WTC11 (cell line): ENCODE data around the gene CAMTA1. TPM values are rescaled to one million over a fixed set of nuclear protein-coding genes. Genes with fewer than 3 reads are reported as not detected.

Experiments used
- ATAC-seq: fragments of 200-7000 bp; cut with Tn5 transposase; 2 replicates; pipeline ENCODE4 v1.10.0; 2021; ENCODE audit warnings: mild to moderate bottlenecking, moderate library complexity
- CTCF ChIA-PET: fragments of 300-600 bp; sonication (Branson Sonifier 250); formaldehyde crosslinking; loops from one replicate; lab custom pipeline; 2021; ENCODE audit warnings: antibody characterized with exemption; lab: Charles Lee
- POLR2A ChIA-PET: fragments of 350-600 bp; sonication (Branson Sonifier 250); formaldehyde crosslinking; loops from one replicate; lab custom pipeline; 2021; ENCODE audit warnings: antibody characterized with exemption; lab: Charles Lee
- DNase-seq: peaks from one replicate; pipeline ENCODE4 v3.0.0; 2021; ENCODE audit warnings: low spot score
- H3K27ac Mint-ChIP-seq: 2 replicates; pipeline ENCODE4 v1.8.0; 2021; ENCODE audit warnings: mixed read lengths
- H3K27me3 Mint-ChIP-seq: 2 replicates; pipeline ENCODE4 v1.8.0; 2021; ENCODE audit warnings: low read depth, mild to moderate bottlenecking, moderate library complexity, mixed read lengths
- H3K36me3 Mint-ChIP-seq: 2 replicates; pipeline ENCODE4 v1.8.0; 2021; ENCODE audit warnings: mixed read lengths
- H3K4me1 Mint-ChIP-seq: 2 replicates; pipeline ENCODE4 v1.8.0; 2022; ENCODE audit warnings: mixed read lengths
- H3K4me3 Mint-ChIP-seq: 2 replicates; pipeline ENCODE4 v1.8.0; 2021; ENCODE audit warnings: mild to moderate bottlenecking, moderate library complexity, mixed read lengths
- H3K9me3 Mint-ChIP-seq: 2 replicates; pipeline ENCODE4 v1.8.0; 2021; ENCODE audit warnings: mixed read lengths
- AR ChIP-seq: fragments of 250-450 bp; sonication (Bioruptor Pico); IDR thresholded peaks from 2 replicates; pipeline ENCODE4 v1.9.0; 2021; ENCODE audit warnings: mild to moderate bottlenecking
- ATF6 ChIP-seq: sonication (generic); formaldehyde crosslinking; IDR thresholded peaks from 2 replicates; pipeline ENCODE4 v1.8.1; 2023; ENCODE audit warnings: mild to moderate bottlenecking, missing genetic modification reagents
- CREM ChIP-seq: sonication (generic); formaldehyde crosslinking; IDR thresholded peaks from 2 replicates; pipeline ENCODE4 v1.8.1; 2022; ENCODE audit warnings: mild to moderate bottlenecking, missing genetic modification reagents, moderate library complexity
- E2F4 ChIP-seq: sonication (generic); formaldehyde crosslinking; IDR thresholded peaks from 2 replicates; pipeline ENCODE4 v1.8.1; 2022; ENCODE audit warnings: low read depth, mild to moderate bottlenecking, moderate library complexity, missing genetic modification reagents, borderline replicate concordance
- HMGA2 ChIP-seq: fragments of 250-450 bp; sonication (Bioruptor Pico); IDR thresholded peaks from 2 replicates; pipeline ENCODE4 v1.4.0; 2021; ENCODE audit warnings: mild to moderate bottlenecking, moderate library complexity
- IRF2 ChIP-seq: sonication (generic); formaldehyde crosslinking; IDR thresholded peaks from 2 replicates; pipeline ENCODE4 v1.8.0; 2022; ENCODE audit warnings: low read depth, missing genetic modification reagents, borderline replicate concordance
- JAZF1 ChIP-seq: fragments of 250-450 bp; sonication (Bioruptor Pico); IDR thresholded peaks from 2 replicates; pipeline ENCODE4 v1.9.0; 2021; ENCODE audit warnings: moderate library complexity, mild to moderate bottlenecking, inconsistent platforms
- KAT7 ChIP-seq: sonication (generic); formaldehyde crosslinking; IDR thresholded peaks from 2 replicates; pipeline ENCODE4 v1.8.1; 2023; ENCODE audit warnings: missing genetic modification reagents, mild to moderate bottlenecking, borderline replicate concordance
- NR3C1 ChIP-seq: sonication (generic); formaldehyde crosslinking; conservative IDR thresholded peaks from 2 replicates; pipeline ENCODE4 v1.8.1; 2023; ENCODE audit warnings: low read depth, mild to moderate bottlenecking, missing genetic modification reagents
- PRDM15 ChIP-seq: sonication (generic); formaldehyde crosslinking; IDR thresholded peaks from 2 replicates; pipeline ENCODE4 v1.8.0; 2022; ENCODE audit warnings: missing genetic modification reagents
- PREB ChIP-seq: sonication (generic); formaldehyde crosslinking; IDR thresholded peaks from 2 replicates; pipeline ENCODE4 v1.8.1; 2022; ENCODE audit warnings: mild to moderate bottlenecking, missing genetic modification reagents, moderate library complexity, borderline replicate concordance
- RELA ChIP-seq: sonication (generic); formaldehyde crosslinking; IDR thresholded peaks from 2 replicates; pipeline ENCODE4 v1.8.1; 2022; ENCODE audit warnings: missing genetic modification reagents, mild to moderate bottlenecking, borderline replicate concordance
- RORB ChIP-seq: fragments of 250-450 bp; sonication (Bioruptor Pico); IDR thresholded peaks from 2 replicates; pipeline ENCODE4 v1.9.0; 2021; ENCODE audit warnings: mild to moderate bottlenecking
- SOX15 ChIP-seq: fragments of 250-450 bp; sonication (Bioruptor Pico); IDR thresholded peaks from 2 replicates; pipeline ENCODE4 v1.9.0; 2021; ENCODE audit warnings: mild to moderate bottlenecking
- TEAD4 ChIP-seq: sonication (generic); formaldehyde crosslinking; IDR thresholded peaks from 2 replicates; pipeline ENCODE4 v1.8.0; 2022; ENCODE audit warnings: mild to moderate bottlenecking, missing genetic modification reagents
- USF1 ChIP-seq: sonication (generic); formaldehyde crosslinking; IDR thresholded peaks from 2 replicates; pipeline ENCODE4 v1.8.0; 2022; ENCODE audit warnings: mild to moderate bottlenecking, missing genetic modification reagents
- ZNF121 ChIP-seq: sonication (generic); formaldehyde crosslinking; IDR thresholded peaks from 2 replicates; pipeline ENCODE4 v1.8.0; 2023; ENCODE audit warnings: missing genetic modification reagents
- ZNF317 ChIP-seq: sonication (generic); formaldehyde crosslinking; IDR thresholded peaks from 2 replicates; pipeline ENCODE4 v1.8.1; 2023; ENCODE audit warnings: low read depth, mild to moderate bottlenecking, moderate library complexity, missing genetic modification reagents, borderline replicate concordance
- ZNF423 ChIP-seq: fragments of 250-450 bp; sonication (Bioruptor Pico); IDR thresholded peaks from 2 replicates; pipeline ENCODE4 v2.1.2; 2022; ENCODE audit warnings: mild to moderate bottlenecking, moderate library complexity
- total RNA-seq: library from RNA; stranded (reverse); gene quantifications from 3 replicates; pipeline ENCODE4 v1.2.3, GENCODE V29; 2021
- TF ChIP-seq, protein P1 (sequence below): fragments of 250-450 bp; sonication (Bioruptor Pico); IDR thresholded peaks from 2 replicates; pipeline ENCODE4 v2.1.2; 2022; ENCODE audit warnings: mild to moderate bottlenecking, moderate library complexity
- TF ChIP-seq, protein P2 (sequence below): sonication (generic); formaldehyde crosslinking; conservative IDR thresholded peaks from 2 replicates; pipeline ENCODE4 v1.8.1; 2022; ENCODE audit warnings: mild to moderate bottlenecking, missing genetic modification reagents
- TF ChIP-seq, protein P3 (sequence below): sonication (generic); formaldehyde crosslinking; IDR thresholded peaks from 2 replicates; pipeline ENCODE4 v1.8.0; 2022; ENCODE audit warnings: mild to moderate bottlenecking, missing genetic modification reagents

CAMTA1 gene
- total RNA-seq, 1 experiment from 2014 or later: 86.4 TPM

DNA sequence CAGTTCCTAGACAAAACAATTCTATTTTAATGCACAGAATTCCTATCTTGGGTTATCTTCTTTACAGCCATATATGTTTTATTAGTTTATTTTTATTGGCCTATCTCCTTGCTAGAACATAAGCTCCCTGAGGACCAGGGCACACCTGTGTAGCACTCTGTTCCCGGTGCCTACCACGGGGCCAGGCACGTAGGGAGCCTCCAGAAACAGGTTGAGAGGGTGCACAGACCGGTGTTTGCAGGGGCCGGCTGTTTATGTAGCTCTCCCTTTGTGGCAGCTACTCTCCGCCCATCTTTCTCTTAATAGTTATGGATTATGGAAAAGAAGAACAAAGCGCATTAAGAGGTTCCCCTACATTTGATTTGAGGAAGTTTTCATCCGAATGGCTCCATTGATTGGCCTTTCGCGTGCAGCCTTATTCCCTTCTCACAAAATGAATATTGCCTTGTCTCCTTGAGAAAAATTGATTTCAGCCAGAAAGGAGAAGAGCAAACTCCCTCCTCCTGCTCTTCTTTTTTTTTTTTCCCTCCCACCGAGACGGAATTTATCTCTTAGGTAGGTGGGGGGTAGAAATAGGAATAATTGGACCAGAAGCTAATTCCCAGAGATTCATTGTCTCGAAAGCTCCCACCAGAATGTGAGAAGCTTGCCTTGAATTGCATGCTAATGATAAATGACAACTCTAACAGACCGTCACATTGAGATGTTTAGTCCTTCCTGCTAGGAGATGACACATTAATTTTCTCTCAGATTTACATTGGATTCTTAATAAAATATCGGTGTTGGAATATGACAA is 447.4 kb downstream of the CAMTA1 start (continued):
- TF ChIP-seq PREB (CRISPR knock-in tag) (no peak), RELA (CRISPR knock-in tag) (no peak), ZNF121 (CRISPR knock-in tag) (no peak), JAZF1 (CRISPR knock-in tag) (no peak), TEAD4 (no peak), ZNF423 (no peak), KAT7 (CRISPR knock-in tag) (no peak), NR3C1 (CRISPR knock-in tag) (no peak)

DNA sequence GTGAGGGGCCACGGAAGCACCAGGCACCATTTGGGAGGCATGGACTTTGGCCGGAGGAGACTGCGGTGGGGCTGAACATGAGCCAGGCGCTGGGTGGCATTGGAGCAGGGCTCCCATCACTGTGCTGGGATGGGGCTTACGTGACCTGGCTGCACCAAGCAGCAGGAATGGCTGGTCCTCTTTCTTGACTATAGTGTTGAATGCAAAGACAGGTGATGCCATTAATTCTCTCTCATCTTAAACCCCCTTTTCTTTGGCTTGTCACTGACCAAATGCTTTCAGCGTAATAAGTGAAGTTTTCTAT is 447.9 kb downstream of the CAMTA1 start:
- H3K27me3 Mint-ChIP-seq: no peaks in the 10 kb centered on the region
- H3K36me3 Mint-ChIP-seq: no peaks in the 10 kb centered on the region
- no peak overlapping the region for H3K27ac Mint-ChIP-seq
- POLR2A ChIA-PET: no interaction called here
- H3K4me3 Mint-ChIP-seq: no peak overlapping the region
- DNase-seq: no peak
- H3K9me3 Mint-ChIP-seq: no peaks in the 10 kb centered on the region
- ATAC-seq: no peak
- CTCF ChIA-PET: no interaction called here
- no peaks in the 10 kb centered on the region for H3K4me1 Mint-ChIP-seq
- TF ChIP-seq RORB (no peak), ZNF121 (CRISPR knock-in tag) (no peak), HMGA2 (CRISPR knock-in tag) (no peak), PRDM15 (no peak), CREM (CRISPR knock-in tag) (no peak), IRF2 (CRISPR knock-in tag) (no peak), AR (CRISPR knock-in tag) (no peak), ZNF317 (no peak), ATF6 (CRISPR knock-in tag) (no peak), SOX15 (no peak), USF1 (CRISPR knock-in tag) (no peak), E2F4 (CRISPR knock-in tag) (no peak)
- TF ChIP-seq, protein P1, sequence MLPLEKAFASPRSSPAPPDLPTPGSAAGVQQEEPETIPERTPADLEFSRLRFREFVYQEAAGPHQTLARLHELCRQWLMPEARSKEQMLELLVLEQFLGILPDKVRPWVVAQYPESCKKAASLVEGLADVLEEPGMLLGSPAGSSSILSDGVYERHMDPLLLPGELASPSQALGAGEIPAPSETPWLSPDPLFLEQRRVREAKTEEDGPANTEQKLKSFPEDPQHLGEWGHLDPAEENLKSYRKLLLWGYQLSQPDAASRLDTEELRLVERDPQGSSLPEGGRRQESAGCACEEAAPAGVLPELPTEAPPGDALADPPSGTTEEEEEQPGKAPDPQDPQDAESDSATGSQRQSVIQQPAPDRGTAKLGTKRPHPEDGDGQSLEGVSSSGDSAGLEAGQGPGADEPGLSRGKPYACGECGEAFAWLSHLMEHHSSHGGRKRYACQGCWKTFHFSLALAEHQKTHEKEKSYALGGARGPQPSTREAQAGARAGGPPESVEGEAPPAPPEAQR: no peak
- TF ChIP-seq, protein P2, sequence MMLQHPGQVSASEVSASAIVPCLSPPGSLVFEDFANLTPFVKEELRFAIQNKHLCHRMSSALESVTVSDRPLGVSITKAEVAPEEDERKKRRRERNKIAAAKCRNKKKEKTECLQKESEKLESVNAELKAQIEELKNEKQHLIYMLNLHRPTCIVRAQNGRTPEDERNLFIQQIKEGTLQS (CRISPR knock-in tag): no peak
- TF ChIP-seq, protein P3, sequence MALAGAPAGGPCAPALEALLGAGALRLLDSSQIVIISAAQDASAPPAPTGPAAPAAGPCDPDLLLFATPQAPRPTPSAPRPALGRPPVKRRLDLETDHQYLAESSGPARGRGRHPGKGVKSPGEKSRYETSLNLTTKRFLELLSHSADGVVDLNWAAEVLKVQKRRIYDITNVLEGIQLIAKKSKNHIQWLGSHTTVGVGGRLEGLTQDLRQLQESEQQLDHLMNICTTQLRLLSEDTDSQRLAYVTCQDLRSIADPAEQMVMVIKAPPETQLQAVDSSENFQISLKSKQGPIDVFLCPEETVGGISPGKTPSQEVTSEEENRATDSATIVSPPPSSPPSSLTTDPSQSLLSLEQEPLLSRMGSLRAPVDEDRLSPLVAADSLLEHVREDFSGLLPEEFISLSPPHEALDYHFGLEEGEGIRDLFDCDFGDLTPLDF (CRISPR knock-in tag): no peak
